Measurements from ENCODE around the gene MZT2B. TPM values are rescaled to one million over a fixed set of nuclear protein-coding genes. Genes with fewer than 3 reads are reported as not detected.
"Not testable (repeated sequence)": the region's sequence is repeated elsewhere in the genome, so short reads cannot be mapped to it uniquely, and the experiment has no call there.

MZT2B gene
- total RNA-seq, 2 donors from 2014 or later: 324 to 329 TPM

DNA sequence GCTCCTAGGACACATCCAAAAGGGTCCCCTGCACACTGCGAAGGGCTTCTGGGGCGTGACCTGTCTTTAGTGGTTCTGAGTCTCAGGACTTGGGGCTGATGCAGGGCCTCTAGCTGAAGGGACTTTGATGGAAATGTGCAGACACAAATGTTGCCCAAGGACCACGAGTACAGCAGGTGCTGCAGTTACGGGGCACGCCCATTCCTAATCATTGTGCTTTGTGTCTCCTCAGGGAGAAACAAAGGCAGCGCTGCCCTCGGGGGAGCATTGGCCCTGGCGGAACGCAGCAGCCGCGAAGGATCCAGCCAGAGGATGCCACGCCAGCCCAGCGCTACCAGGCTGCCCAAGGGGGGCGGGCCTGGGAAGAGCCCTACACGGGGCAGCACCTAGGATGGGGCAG lies 8.2 kb downstream of the MZT2B start:
- no peaks in the 10 kb centered on the region for H3K9me3 Mint-ChIP-seq
- DNase-seq (no peak), ATAC-seq (replicated peaks in 1 of 2) (no peak)
- no peaks in the 10 kb centered on the region for H3K27me3 Mint-ChIP-seq (ENCODE audit: low read depth)
- no peak overlapping the region for H3K27ac Mint-ChIP-seq
- no peaks in the 10 kb centered on the region for H3K4me1 Mint-ChIP-seq (ENCODE audit: low read depth)
- no peak overlapping the region for H3K4me3 Mint-ChIP-seq
- H3K36me3 Mint-ChIP-seq (ENCODE audit: insufficient read depth in 2 of 2): no peaks in the 10 kb centered on the region

DNA sequence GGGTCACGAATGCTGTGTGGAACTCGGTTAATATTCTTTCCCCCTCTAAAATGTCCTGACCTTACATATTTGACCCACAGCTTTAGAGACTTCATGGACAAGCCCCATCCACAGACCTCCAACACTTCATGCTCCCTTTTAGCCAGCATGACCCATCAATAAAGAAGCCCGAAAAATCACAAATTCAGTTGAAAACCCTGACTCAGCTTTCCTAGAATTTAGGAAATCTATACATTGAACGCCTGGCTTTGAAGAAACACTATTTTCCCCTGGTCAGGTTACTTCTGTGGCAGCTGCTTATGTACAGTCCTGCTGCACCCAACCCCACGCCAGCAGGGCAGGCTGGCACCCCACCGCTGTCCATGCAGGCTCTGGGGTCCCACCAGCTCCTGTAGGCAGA lies 9.3 kb downstream of the MZT2B start:
- not testable (repeated sequence) for H3K4me3 Mint-ChIP-seq; H3K27ac Mint-ChIP-seq; H3K4me1 Mint-ChIP-seq (ENCODE audit: low read depth); H3K36me3 Mint-ChIP-seq (ENCODE audit: insufficient read depth in 2 of 2); DNase-seq; H3K9me3 Mint-ChIP-seq; ATAC-seq (replicated peaks in 1 of 2); H3K27me3 Mint-ChIP-seq (ENCODE audit: low read depth)

DNA sequence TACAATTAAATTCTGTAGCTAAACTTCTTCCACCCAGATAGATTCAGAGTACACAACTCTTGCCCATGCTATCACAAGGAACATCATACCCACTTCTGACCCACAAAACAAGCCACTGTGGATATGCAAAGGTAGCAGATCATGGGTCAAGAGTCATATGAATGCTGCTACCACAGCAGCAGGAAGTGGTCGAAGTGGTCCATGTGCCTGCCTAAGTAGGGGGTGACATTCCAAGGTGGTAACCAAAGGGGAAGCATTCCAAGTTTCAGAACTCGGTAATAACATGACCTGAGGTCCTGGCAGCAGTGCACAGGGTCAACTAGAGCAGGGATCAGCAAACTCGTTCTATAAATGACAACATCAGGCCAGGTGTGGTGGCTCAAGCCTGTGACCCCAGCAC lies 10.4 kb downstream of the MZT2B start:
- H3K27ac Mint-ChIP-seq; H3K9me3 Mint-ChIP-seq; H3K4me1 Mint-ChIP-seq (ENCODE audit: low read depth); H3K4me3 Mint-ChIP-seq; H3K36me3 Mint-ChIP-seq (ENCODE audit: insufficient read depth in 2 of 2); H3K27me3 Mint-ChIP-seq (ENCODE audit: low read depth); DNase-seq; ATAC-seq (replicated peaks in 1 of 2): not testable (repeated sequence)

DNA sequence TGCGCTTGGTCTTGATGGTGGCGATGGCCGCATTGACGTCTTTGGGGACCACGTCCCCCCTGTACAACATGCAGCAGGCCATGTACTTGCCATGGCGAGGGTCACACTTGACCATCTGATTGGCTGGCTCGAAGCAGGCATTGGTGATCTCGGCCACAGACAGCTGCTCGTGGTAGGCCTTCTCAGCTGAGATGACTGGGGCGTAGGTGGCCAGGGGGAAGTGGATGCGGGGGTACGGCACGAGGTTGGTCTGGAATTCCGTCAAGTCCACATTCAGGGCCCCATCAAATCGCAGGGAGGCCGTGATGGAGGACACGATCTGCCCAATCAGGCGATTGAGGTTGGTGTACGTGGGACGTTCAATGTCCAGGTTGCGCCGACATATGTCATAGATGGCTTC lies 11.8 kb downstream of the MZT2B start:
- not testable (repeated sequence) for ATAC-seq (replicated peaks in 1 of 2); DNase-seq; H3K4me1 Mint-ChIP-seq (ENCODE audit: low read depth); H3K27me3 Mint-ChIP-seq (ENCODE audit: low read depth); H3K4me3 Mint-ChIP-seq; H3K36me3 Mint-ChIP-seq (ENCODE audit: insufficient read depth in 2 of 2); H3K27ac Mint-ChIP-seq; H3K9me3 Mint-ChIP-seq

DNA sequence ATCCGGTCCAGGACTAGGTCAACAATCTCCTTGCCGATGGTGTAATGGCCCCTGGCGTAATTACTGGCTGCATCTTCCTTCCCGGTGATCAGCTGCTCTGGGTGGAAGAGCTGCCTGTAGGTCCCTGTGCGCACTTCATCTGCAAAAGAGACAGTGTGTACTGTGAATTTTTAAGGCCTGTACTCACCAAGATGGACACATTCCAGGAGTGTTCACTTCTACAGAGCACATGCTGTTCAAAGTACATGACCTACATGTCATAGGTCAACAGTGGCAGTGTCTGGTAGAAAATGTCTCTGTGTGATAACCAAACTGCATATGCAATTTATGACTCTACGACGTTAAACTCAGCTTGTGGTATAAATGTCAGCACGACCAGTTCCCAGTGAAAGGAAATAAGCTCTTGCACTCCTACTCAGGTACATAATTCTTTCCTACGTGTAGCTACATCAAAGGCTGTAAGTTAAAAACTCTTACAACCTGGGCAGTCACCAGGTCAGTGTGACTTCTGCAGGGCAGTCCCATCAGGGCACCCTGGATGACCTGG lies 13.1 kb downstream of the MZT2B start:
- H3K36me3 Mint-ChIP-seq (ENCODE audit: insufficient read depth in 2 of 2); H3K27ac Mint-ChIP-seq; H3K27me3 Mint-ChIP-seq (ENCODE audit: low read depth); H3K4me1 Mint-ChIP-seq (ENCODE audit: low read depth); H3K9me3 Mint-ChIP-seq; H3K4me3 Mint-ChIP-seq; DNase-seq: not testable (repeated sequence)
- peak in 1 of 2 donors; percentile 32 for ATAC-seq (replicated peaks in 1 of 2)

DNA sequence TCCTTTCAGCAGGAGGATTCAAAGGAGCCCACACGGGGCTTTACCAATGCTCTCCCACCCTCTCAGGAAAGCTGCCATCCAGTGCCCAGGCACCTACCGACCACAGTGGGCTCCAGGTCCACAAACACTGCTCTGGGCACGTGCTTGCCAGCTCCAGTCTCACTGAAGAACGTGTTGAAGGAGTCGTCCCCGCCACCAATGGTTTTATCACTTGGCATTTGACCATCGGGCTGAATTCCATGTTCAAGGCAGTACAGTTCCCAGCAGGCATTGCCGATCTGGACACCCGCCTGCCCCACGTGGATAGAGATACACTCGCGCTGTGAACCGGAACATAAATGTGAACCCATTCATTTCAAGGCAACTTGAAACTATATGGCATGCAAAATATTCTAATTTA lies 14.0 kb downstream of the MZT2B start:
- not testable (repeated sequence) for H3K9me3 Mint-ChIP-seq; H3K4me3 Mint-ChIP-seq; H3K27me3 Mint-ChIP-seq (ENCODE audit: low read depth); H3K27ac Mint-ChIP-seq; ATAC-seq (replicated peaks in 1 of 2); H3K4me1 Mint-ChIP-seq (ENCODE audit: low read depth); DNase-seq; H3K36me3 Mint-ChIP-seq (ENCODE audit: insufficient read depth in 2 of 2)

DNA sequence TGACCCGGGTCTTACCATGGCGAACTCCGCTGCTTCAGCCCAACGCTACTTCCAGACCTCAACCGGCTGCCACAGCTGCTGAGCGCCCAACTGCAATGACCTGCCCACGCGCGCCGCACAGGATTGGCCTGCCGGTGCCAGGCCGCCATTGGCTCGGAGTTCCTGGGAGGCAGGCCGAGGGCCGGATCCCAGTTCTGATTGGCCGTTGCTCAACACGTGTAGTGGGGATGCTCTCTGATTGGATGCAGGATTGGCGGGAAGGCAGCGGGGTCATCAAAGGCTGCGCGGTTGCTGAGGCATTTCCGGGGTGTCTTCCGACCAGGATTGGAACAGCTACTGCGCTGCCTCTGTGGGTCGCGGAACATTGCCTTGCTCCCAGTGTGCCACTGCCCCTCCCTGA lies 16.3 kb downstream of the MZT2B start, which contains the start of gene TUBA3E:
Gene TUBA3E (minus strand): TSS at position 97 of the 400 bp plus-strand sequence. CDS start 79 bp downstream, at position 18.
- ATAC-seq (replicated peaks in 1 of 2) (no peak), DNase-seq (no peak)
- Mint-ChIP-seq H3K9me3 (no peaks in the 10 kb centered on the region), H3K36me3 (ENCODE audit: insufficient read depth in 2 of 2) (no peaks in the 10 kb centered on the region), H3K4me1 (ENCODE audit: low read depth) (no peaks in the 10 kb centered on the region), H3K4me3 (no peak within 1 kb of the TSS), H3K27me3 (ENCODE audit: low read depth) (no peaks in the 10 kb centered on the region), H3K27ac (no peak within 1 kb of the TSS)

DNA sequence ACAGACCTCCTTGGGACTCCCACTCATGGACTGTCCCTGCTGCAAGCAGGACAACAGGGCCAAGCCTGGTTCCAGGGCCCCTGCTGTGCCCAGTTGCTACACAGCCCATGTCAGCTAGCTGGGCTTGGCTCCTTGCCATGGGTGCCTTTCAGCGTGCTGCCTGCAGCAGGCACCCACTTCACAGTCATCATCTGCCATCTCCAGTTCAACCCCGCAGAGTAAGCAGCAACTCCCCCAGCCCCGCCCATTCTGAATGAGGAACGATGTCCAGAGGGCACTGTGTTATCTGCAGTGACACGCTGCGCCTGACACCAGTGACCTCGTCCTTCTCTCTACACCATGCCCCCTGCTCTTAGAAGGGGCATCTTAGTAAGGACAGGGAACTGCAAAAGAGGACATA lies 20.5 kb downstream of the MZT2B start:
- H3K4me3 Mint-ChIP-seq; H3K9me3 Mint-ChIP-seq; H3K27me3 Mint-ChIP-seq (ENCODE audit: low read depth); H3K4me1 Mint-ChIP-seq (ENCODE audit: low read depth); ATAC-seq (replicated peaks in 1 of 2); H3K27ac Mint-ChIP-seq; DNase-seq; H3K36me3 Mint-ChIP-seq (ENCODE audit: insufficient read depth in 2 of 2): not testable (repeated sequence)

DNA sequence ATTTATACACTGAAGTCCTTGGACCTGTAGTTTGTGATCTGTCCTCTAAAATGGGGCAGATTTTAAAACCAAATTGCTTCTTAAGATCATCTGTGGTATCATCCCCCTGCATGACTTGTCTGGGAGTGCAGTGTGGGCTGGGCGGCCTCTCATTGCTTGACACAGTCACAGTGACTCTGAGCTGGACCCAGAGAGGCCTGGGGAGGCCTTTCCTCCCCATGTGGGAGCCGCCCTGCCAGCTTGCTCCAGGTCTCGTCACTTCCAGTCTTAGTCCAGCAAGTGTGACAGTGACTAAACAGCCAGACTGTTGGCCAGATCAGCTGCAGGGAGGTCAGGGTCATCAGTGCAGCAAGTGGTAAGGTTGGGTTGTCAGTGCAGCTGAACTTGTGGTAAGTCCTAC lies 21.1 kb downstream of the MZT2B start:
- not testable (repeated sequence) for ATAC-seq (replicated peaks in 1 of 2); H3K9me3 Mint-ChIP-seq

DNA sequence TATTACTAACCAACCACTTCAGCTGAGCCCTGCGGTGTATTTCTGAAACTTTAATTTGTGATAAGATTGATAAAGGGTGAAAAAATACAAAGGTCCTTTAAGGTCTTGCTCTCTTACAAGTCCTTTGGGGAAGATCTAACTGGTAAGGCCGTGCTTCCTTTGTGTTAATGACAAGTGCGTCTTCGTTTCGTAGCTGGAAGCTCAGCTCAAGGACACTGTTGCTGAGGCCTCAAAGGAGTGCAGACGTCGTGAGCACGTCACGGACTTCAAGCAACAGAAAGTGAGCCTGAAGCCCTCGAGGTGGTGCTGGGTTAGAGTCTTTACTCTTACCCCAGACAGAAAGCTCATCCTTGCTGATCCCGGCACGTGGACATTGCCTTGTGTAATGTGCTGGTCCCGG lies 25.0 kb downstream of the MZT2B start:
- H3K27me3 Mint-ChIP-seq (ENCODE audit: low read depth); H3K4me3 Mint-ChIP-seq; DNase-seq; H3K4me1 Mint-ChIP-seq (ENCODE audit: low read depth); H3K36me3 Mint-ChIP-seq (ENCODE audit: insufficient read depth in 2 of 2); H3K9me3 Mint-ChIP-seq; H3K27ac Mint-ChIP-seq; ATAC-seq (replicated peaks in 1 of 2): not testable (repeated sequence)

More for the DNA sequence above, 21.1 kb downstream of the MZT2B start:
- H3K27ac Mint-ChIP-seq; H3K4me3 Mint-ChIP-seq; DNase-seq; H3K4me1 Mint-ChIP-seq (ENCODE audit: low read depth); H3K27me3 Mint-ChIP-seq (ENCODE audit: low read depth); H3K36me3 Mint-ChIP-seq (ENCODE audit: insufficient read depth in 2 of 2): not testable (repeated sequence)

DNA sequence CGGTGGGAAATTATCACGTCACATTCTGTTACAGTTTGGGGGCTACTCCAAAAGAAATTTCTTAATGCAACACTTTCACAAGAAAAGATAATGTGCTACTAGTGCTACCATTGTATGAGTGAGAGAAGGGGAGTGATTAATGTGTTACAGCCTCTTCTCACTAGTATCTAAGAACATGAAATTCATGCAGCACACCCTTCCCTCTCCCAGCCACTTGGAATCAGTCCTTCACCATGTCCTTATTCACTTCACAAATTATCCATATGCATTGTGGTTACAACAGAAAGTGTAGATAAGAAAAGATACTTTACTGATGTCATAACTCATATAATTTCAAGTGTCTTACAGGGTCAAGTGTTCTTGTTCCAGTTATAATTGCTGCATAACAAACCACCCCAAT lies 37.1 kb downstream of the MZT2B start:
- not testable (repeated sequence) for ATAC-seq (replicated peaks in 1 of 2); H3K36me3 Mint-ChIP-seq (ENCODE audit: insufficient read depth in 2 of 2); H3K4me3 Mint-ChIP-seq; DNase-seq; H3K4me1 Mint-ChIP-seq (ENCODE audit: low read depth); H3K9me3 Mint-ChIP-seq; H3K27ac Mint-ChIP-seq
- H3K27me3 Mint-ChIP-seq (ENCODE audit: low read depth): peaks cover 15% of the 10 kb centered on the region

DNA sequence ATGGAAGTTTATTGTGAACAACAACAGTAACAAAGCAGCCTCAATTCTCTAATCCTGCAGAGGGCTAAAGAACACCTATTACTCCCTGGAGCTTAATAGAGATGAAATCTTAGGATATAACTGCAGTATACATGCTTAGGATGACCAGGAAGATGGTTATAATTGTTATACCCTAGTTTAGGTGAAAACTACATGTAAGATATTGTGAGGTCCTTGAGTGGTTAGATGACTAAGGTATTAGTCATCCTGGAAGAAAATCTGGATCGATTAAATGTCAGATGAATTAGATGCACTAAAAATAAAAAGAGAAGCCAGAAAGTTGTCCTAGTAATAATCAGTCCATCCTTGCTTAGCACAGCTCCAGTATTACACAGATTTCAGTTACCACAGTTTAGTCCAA lies 38.4 kb downstream of the MZT2B start:
- H3K36me3 Mint-ChIP-seq (ENCODE audit: insufficient read depth in 2 of 2); DNase-seq; H3K9me3 Mint-ChIP-seq; H3K4me1 Mint-ChIP-seq (ENCODE audit: low read depth); H3K27ac Mint-ChIP-seq; H3K4me3 Mint-ChIP-seq; ATAC-seq (replicated peaks in 1 of 2): not testable (repeated sequence)
- peaks cover 15% of the 10 kb centered on the region for H3K27me3 Mint-ChIP-seq (ENCODE audit: low read depth)

DNA sequence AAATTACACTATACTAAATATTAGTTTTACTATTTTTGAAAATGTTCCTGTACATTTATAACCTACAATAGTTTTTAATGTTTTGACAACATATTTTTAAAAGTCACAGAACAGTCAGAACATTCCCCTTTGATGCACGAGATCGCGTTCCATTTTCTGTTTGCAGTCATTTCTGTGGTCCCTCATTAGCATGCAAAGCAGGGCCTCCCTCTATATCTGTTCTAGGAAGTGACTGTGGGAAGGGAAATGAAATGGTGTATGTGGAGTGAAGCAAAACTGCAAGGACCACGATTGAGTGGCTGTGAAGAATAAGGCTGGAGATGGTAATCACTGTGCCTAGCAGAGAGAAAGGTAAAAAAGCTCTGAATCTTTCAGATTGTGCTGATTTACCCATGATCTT lies 40.5 kb downstream of the MZT2B start:
- H3K36me3 Mint-ChIP-seq (ENCODE audit: insufficient read depth in 2 of 2); H3K27ac Mint-ChIP-seq; DNase-seq; H3K9me3 Mint-ChIP-seq; H3K4me1 Mint-ChIP-seq (ENCODE audit: low read depth): not testable (repeated sequence)
- peaks cover 14% of the 10 kb centered on the region for H3K27me3 Mint-ChIP-seq (ENCODE audit: low read depth)
- ATAC-seq (replicated peaks in 1 of 2): peak; percentile 67 to 96
- peak overlapping the region in 1 of 2 donors; percentile 54 for H3K4me3 Mint-ChIP-seq

DNA sequence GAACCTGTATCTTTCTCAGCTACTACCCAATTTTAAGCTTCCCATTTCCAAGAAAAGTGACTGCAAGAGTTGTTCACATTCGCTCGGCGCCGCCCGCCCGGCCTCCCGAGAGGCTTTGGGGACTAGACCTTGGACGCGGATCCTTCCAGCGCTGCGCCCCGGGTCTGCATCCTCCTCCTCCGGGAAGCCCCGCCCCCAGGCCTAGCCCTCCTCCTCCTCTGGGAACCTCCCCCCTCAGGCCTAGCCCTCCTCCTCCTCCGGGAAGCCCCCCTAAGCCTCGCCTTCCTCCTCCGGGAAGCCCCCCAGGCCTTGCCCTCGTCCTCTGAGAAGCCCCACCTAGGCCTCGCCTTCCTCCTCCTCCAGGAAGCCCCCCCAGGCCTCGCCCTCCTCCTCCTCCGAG lies 45.9 kb downstream of the MZT2B start:
- not testable (repeated sequence) for DNase-seq; H3K27ac Mint-ChIP-seq; H3K4me1 Mint-ChIP-seq (ENCODE audit: low read depth); ATAC-seq (replicated peaks in 1 of 2); H3K4me3 Mint-ChIP-seq; H3K9me3 Mint-ChIP-seq; H3K36me3 Mint-ChIP-seq (ENCODE audit: insufficient read depth in 2 of 2)
- H3K27me3 Mint-ChIP-seq (ENCODE audit: low read depth): peaks cover 12% of the 10 kb centered on the region

Measured in activated T-cell treated with anti-CD3 and anti-CD28 coated beads, Interleukin-2, amount 50 U/mL, for 72 hours (primary cell).